HG02973 (cell line): ENCODE results near the gene ENG.

ENCODE experiments used
- ATAC-seq: cut with Tn5 transposase; IDR thresholded peaks from one replicate; pipeline ENCODE4 v1.9.1; 2021; ENCODE audit warnings: moderate library complexity; ENCODE audit not compliant: unreplicated experiment

ENG gene

DNA sequence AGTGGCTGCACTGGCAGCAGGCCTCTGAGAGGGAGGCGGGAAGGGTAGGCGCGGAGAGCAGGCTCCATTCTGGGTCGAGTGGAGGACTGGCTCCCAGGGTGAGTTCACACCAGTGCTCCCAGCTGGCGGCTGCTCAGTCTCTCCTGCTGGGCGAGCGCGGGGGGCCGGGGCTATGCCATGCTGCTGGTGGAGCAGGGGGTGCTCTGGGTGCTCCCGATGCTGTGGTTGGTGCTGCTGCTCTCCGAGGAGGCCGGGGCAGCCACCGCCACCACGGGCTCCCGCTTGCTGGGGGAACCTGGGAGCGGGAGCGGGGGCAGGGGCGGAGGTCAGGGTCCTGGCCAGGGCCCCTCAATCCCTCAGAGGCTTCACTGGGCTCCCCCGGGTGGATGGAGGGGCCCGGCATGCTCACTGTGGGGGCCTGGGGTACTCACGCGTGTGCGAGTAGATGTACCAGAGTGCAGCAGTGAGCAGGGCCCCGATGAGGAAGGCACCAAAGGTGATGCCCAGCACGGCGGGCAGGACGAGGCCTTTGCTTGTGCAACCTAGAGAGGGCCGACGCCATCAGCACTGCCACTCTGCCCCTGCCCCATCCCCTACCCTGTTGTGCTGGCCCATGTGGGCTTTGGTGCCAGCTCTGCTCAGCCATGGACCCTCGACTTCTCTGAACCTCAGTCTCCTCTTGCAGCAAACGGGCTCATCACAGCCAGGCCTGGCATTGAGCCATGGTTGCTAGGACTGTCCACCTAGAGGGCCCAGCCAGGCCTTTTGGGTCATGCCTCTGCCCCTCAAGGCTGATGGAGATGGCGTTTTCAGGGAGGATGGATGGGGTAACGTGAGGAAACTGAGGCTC, 38.7 kb downstream of the ENG start:
- ATAC-seq, result no peak

DNA sequence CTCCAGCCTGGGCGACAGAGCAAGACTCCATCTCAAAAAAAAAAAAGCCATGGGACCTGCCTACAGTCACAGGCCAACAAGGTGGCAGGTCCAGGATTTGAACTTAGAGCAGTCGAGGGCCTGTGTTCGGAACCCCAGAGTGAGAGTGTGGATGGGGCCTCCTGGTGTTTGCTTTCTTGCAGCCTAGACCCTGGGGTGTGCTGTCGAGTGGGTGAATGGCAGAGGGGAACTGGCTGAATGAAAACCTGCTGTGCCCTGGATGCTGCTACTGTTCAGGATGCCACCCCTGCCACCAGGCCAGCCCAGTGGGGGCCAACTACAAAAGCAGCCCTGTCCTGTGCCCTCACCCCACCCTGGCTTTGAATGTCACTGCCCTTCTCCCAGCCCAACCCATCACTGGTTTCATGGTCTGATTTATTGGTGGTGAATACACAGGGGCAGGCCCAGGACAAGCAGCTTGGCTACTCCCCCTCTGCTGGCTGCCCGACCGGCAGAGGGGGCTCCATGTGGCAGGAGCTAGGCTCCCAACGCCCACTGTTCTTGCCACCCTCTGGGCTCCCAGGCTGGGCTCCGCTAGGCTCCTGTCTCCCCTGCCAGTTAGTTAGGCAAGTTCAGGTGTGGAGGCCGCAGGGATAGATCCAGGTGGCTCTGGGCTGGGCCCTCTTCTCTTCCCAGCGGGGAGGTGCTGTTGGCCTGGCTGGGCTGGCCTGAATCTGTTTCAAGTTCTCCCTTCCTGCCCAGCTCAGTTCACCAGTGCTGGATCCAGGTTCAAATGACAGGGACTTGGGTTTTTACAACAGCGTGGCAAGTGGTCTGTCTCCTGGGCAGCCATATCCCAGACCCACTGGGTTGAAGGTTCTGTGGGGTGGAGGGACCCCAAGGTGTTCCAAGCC, 39.6 kb downstream of the ENG start:
- no peak for ATAC-seq

DNA sequence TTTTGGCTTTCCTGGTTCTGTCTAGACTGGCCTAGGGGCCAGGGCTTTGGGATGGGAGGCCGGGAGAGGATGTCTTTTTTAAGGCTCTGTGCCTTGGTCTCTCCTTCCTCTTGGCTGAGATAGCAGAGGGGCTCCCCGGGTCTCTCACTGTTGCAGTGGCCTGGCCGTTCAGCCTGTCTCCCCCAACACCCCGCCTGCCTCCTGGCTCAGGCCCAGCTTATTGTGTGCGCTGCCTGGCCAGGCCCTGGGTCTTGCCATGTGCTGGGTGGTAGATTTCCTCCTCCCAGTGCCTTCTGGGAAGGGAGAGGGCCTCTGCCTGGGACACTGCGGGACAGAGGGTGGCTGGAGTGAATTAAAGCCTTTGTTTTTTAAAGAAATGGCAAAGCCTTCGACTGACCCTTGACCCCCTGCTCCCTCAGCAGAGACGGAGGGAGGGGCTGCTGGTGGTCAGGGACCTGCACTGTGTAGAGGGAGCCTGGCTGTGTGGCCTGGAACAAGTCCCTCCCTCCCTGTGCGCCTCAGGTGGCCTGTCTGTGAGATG, 40.7 kb downstream of the ENG start:
- no peak for ATAC-seq

GRCh38 chr9:127812936-127813675, 41.4 kb downstream of the ENG start:
- no peak for ATAC-seq

- ATAC-seq, result no peak
These were observed 42.4 kb downstream of the ENG start for GRCh38 chr9:127812011-127812410.

GRCh38 chr9:127810378-127811187, 43.9 kb downstream of the ENG start:
- no peak for ATAC-seq

DNA sequence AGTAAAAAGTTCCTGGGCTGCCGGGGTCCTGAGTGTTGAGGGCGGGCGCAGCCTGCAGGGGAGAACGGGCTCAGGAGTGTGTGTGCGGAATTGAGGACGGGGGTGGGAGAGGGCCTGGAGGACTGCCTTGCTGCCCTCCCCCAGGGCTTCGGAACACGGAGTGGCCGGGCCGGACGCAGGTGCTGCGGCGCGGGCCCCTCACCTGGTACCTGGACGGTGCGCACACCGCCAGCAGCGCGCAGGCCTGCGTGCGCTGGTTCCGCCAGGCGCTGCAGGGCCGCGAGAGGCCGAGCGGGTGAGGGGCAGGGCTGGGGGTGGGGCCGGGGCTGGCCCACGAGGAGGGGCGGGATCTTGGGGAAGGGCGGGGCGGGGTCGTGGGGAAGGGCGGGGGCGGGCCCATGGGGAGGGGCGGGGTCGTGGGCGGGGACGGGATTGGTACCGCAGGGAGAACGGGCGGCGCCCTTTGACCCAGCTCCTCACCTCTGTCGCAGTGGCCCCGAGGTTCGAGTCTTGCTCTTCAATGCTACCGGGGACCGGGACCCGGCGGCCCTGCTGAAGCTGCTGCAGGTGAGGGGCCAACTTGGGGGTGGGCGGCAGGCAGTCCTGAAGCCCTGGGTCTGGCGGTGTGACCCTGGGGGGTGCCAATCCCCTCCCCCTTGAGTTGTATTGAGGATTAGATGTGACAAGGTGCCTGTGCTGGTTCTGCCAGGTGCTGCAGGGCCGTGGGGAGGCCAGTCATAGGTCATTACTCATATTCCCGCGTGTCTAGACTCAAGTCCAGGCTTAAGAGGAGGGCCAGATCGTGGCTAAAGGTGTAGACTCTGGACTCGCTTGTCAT, 44.7 kb downstream of the ENG start:
- ATAC-seq, result no peak

DNA sequence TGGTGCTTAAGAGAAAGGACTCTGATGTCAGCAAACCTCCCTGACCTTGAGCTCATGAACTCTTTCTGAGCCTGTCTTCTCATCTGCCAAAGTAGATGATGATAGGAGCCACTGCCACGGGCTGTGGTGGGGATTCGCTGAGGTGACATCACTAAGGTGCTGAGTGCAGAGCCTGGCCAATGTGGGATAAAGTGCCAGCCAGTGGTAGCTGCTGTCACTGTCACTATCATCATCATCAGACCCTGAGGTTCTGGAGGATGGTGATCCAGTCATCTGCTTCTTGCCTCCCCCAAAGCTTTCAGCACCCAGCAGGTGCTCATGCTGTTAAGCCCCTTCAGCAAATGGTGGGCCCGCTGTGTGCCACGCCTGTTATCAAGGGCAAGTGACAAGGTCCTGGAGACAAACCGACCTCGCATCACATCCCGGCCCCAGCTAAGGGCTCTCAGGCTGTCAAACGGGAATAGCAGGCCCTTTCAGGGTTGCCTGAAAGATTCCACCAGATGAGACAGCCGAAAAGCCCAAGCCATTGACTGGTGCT, 45.4 kb downstream of the ENG start:
- ATAC-seq, result no peak

DNA sequence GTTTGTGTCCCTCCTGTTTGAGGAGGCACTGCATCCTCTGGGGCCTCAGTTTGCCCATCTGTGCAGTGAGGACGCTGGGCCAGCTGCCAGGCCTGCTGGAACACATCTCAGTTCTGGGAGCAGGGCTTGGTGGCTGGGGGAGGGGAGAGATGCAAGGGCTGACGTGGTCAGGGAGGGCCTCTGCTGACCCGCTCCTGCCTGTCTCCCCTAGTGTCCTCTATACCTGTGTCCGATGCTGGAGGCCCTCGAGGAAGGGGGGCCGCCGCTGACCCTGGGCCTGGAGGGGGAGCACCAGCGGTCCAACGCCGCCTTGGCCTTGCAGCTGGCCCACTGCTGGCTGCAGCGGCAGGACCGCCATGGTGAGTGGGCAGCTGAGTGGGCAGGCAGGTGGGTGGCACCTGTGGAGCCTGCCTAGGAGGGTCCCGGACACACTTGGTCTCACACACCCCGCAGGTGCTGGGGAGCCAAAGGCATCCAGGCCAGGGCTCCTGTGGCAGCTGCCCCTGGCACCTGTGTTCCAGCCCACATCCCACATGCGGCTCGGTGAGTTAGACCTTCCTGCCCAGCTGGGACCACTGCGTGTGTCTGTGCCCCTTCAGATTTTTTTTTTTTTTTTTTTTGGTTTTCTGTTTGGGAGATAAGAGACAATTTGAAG, 46.0 kb downstream of the ENG start:
- ATAC-seq, result no peak

GRCh38 chr9:127806871-127807270, 47.6 kb downstream of the ENG start:
- no peak for ATAC-seq

DNA sequence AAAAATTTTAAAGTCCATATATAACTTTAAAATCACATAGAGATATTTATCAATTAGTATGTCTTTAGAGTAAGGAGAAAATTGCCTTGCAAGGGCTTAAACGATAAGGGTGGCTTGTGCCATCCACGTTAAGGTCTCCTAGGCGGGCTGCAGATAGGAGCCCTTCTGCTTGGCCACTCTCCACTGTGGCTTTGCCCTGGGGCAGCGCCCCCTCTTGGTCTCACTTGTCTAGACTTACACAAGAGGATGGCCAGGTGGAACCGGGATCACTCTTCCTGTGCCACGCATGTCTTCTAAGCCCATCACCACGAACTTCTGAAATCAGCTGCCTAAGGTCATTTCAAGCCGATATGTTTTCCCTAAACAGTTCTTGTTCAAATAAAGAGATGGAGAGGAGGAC, 48.8 kb downstream of the ENG start:
- ATAC-seq, result no peak

DNA sequence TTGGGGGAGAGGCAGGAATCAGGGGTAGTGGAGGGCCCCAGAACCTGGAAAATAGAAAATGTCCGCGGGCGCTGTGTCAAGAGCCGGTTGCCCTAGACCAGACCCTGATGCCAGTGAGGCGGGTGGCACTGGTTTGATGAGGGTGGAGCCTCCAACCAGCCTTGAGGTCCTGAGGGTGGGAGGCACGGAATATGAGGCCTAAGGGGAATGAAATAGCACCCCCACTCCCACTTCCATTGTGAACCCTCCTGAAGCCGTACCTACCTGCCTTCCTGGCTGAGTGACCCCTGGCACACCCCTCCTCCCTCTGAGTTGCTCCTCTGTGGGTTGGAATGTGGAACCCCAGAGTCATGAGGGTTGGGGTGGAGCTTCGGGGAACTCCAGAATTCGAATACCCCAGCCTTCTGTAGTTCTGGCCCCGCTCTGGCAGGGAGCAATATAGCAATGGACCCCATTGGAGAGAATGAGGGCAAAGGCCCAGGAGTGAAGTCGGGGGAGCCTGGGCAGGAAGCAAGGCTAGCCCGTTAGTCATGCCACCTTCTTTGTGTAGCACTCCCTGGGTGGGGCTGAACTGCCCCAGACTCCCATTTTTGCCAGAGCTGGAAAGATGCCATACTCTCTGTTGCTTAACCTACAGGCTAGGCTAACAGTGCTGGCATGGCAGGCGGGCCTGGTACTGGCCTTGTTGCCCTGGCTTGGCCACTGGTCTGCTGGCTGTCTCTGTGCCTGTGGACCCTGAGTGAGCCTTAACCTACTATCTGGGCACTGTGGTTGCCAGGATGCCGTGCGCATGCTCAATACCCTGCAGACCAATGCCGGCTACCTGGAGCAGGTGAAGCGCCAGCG, 50.7 kb downstream of the ENG start:
- no peak for ATAC-seq

- ATAC-seq, result peak; percentile 61
These were observed 51.6 kb downstream of the ENG start, which contains the start of gene FPGS for GRCh38 chr9:127802576-127803443. FPGS (plus strand) TSS chr9:127802882; CDS start chr9:127802925, 43 bp downstream.

DNA sequence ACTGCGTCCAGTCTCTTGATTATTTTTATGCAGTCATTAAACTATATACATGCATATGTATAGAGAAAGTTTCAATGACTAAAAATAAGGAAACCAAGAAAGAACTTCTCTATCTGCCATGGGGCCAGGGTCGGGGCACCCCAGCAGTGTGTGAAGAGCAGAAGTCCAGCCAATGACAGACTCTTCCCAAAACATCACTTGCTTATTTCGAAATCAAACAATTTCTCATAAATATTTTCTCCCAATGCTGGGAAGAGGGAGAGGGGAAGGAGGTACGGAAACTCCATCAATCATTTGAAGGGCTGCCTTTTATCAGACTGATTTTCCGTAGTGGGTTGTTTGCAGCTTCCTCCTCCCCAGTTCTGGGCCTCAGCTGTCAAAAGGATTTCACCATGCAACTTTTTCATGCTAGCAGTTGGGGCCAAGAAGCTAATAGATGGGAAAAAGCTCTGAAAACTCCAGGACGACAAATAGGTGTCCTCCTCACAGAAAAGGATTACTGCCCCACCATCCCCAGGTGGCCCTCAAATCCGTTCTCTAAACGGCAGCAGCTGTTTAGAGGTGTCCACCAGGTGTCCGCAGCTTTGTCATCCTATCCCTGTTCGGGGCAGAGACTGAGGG, 52.4 kb downstream of the ENG start:
- ATAC-seq, result no peak

GRCh38 chr9:127796852-127797370, 57.5 kb downstream of the ENG start:
- no peak for ATAC-seq
